Measurements from ENCODE around the gene MPG.

The MPG gene

DNA sequence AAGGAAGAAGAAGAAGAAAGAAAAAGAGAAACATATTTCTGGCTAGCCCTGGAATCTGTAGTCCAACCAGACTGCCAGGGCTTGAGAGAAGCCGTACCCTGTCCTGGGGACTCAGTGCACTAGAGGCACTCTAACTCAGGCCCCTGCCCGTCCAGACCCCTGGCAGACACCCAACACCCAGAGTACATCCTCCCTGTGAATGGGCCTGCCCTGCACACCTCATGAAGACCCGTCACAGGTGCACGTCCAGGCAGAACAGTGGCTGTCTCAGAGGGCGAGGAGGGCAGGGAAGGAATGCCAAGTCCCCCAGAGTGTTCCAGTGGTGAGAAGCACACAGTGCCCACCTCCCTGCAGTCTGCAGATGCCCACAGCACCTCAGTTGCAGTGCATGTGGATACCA, 23.0 kb downstream of the MPG start:
- TF ChIP-seq, protein P1, sequence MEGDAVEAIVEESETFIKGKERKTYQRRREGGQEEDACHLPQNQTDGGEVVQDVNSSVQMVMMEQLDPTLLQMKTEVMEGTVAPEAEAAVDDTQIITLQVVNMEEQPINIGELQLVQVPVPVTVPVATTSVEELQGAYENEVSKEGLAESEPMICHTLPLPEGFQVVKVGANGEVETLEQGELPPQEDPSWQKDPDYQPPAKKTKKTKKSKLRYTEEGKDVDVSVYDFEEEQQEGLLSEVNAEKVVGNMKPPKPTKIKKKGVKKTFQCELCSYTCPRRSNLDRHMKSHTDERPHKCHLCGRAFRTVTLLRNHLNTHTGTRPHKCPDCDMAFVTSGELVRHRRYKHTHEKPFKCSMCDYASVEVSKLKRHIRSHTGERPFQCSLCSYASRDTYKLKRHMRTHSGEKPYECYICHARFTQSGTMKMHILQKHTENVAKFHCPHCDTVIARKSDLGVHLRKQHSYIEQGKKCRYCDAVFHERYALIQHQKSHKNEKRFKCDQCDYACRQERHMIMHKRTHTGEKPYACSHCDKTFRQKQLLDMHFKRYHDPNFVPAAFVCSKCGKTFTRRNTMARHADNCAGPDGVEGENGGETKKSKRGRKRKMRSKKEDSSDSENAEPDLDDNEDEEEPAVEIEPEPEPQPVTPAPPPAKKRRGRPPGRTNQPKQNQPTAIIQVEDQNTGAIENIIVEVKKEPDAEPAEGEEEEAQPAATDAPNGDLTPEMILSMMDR (IDR thresholded peaks at IDR 0.05; ENCODE audit: control extremely low read depth, extremely low read depth, low read depth, missing control alignments): no peak
- no peak for DNase-seq (ENCODE audit: extremely low spot score)
- POLR2A ChIA-PET: no interaction called here
- CTCF ChIA-PET: interaction anchor here (0.5 kb wide), 1 partner anchor 93 kb away, joined by 3 read pairs; no protein-coding TSS in a partner anchor

DNA sequence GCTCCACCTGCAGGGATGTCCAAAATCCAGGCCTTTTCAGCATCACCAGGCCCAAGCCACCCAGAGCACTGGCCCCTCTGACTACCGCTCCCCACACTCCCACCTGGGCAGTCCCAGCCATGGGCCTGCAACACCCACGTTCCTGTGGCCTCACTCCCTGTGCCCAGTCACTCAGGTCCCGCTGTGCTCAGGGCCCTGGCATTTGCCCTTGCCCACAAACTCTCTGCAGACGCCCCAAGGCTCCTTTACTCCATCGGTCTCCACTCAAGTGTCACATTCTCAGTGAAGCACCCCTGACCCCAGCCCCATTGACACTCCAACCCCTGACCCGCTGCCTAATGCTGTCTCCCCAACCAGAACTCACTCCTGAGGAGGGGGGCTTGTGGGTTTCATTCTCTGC, 23.6 kb downstream of the MPG start:
- TF ChIP-seq, protein P1 (IDR thresholded peaks at IDR 0.05; ENCODE audit: control extremely low read depth, extremely low read depth, low read depth, missing control alignments): no peak
- ChIA-PET POLR2A (no interaction called here), CTCF (interaction anchor here (1.1 kb wide), 1 partner anchor 36 kb away, joined by 5 read pairs; no protein-coding TSS in a partner anchor)
- no peak for DNase-seq (ENCODE audit: extremely low spot score)

- ChIA-PET POLR2A (no interaction called here), CTCF (interaction anchor here (1.1 kb wide), 1 partner anchor 37 kb away, joined by 5 read pairs; no protein-coding TSS in a partner anchor)
- DNase-seq (ENCODE audit: extremely low spot score): no peak
- TF ChIP-seq, protein P1 (IDR thresholded peaks at IDR 0.05; ENCODE audit: control extremely low read depth, extremely low read depth, low read depth, missing control alignments): no peak
Observed at GRCh38 chr16:102060-102855, 24.2 kb downstream of the MPG start.

- no peak for DNase-seq (ENCODE audit: extremely low spot score)
- POLR2A ChIA-PET: interaction anchor here (0.6 kb wide), 1 partner anchor 10 kb away, joined by 3 read pairs; no protein-coding TSS in a partner anchor
- TF ChIP-seq, protein P1 (IDR thresholded peaks at IDR 0.05; ENCODE audit: control extremely low read depth, extremely low read depth, low read depth, missing control alignments): no peak
- CTCF ChIA-PET: interaction anchor here (1.3 to 5.4 kb wide), 5 partner anchors 14 to 259 kb away, joined by 3 to 53 read pairs (median 5); no protein-coding TSS in a partner anchor
Observed at GRCh38 chr16:104355-104754, 26.3 kb downstream of the MPG start.

- DNase-seq (ENCODE audit: extremely low spot score): no peak
- ChIA-PET POLR2A (no interaction called here), CTCF (interaction anchor here (1.1 to 5.4 kb wide), 7 partner anchors 13 to 258 kb away, joined by 3 to 53 read pairs (median 5); no protein-coding TSS in a partner anchor)
- TF ChIP-seq, protein P1 (IDR thresholded peaks at IDR 0.05; ENCODE audit: control extremely low read depth, extremely low read depth, low read depth, missing control alignments): no peak
Observed at GRCh38 chr16:104928-105327, 26.9 kb downstream of the MPG start.

DNA sequence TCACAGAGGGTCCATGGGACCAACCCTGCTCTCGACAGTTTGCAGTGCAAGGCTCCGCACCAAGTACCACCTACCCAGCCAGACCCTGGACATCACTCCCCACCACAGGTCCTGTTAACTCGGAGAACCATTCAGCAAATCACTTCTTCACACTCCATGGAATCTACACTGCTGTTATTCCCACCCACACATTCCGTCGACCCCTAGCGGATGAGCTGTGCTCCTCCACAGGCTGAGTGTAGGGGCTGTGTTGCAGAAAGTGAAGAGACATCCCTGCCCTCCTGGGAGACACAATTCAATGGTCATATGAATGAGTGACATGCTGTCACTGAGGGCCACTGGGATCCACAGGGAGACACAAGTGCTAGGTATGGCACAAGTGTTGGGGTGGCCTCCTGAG, 27.5 kb downstream of the MPG start:
- POLR2A ChIA-PET: no interaction called here
- DNase-seq (ENCODE audit: extremely low spot score): no peak
- CTCF ChIA-PET: interaction anchor here (1.1 to 5.4 kb wide), 7 partner anchors 17 to 258 kb away, joined by 3 to 53 read pairs (median 5); no protein-coding TSS in a partner anchor
- TF ChIP-seq, protein P1 (IDR thresholded peaks at IDR 0.05; ENCODE audit: control extremely low read depth, extremely low read depth, low read depth, missing control alignments): no peak

All from GM10248 (cell line).